ENCODE measurements around the gene ATP6V1C2.
"Not testable (repeated sequence)": the region's sequence is repeated elsewhere in the genome, so short reads cannot be mapped to it uniquely, and the experiment has no call there.

Gene ATP6V1C2

DNA sequence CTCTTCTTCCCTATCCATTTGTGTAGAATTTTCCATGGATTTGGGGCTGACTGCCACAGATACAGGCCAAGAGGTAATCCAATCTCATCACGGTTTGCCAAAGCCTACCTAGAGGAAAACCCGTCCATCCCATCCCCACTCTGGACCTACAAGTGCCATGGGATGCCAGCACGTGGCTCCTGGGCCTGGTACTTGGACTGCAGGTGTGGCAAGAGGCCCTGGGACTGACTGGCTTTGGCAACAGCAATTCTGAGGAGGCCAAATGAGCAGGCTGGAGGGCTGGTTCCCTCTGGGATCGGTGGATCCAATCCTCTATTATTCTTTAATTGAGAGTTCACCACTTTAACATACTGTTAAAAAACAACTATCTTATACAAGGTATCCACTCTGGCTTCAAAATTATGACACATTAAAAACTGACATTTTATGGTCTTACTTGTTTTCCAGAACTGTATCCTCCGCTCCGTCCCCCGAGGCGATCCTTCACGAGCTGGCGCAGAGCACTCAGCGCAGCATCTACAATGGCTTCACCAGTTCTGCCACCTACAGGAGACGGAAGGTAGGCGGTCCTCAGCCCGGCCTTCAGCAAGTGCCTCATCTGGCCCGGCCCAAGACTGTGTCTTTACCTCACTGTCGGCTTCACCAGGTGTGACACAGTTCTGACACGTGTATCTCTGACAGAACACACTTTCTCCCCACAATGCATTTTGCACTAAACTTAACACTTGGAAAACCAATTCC, 71.4 kb downstream of the ATP6V1C2 start:
- no peak overlapping the region for H3K27ac ChIP-seq (ENCODE audit: low read depth, low read length)
- peaks cover 39 to 88% (median 75%) of the 10 kb centered on the region in 5 donors for H3K36me3 ChIP-seq (ENCODE audit: control insufficient read depth in 5 of 5, insufficient read depth in 5 of 5, low read length in 5 of 5)
- no peak overlapping the region for H3K9ac ChIP-seq (ENCODE audit: low read length in 5 of 5)

DNA sequence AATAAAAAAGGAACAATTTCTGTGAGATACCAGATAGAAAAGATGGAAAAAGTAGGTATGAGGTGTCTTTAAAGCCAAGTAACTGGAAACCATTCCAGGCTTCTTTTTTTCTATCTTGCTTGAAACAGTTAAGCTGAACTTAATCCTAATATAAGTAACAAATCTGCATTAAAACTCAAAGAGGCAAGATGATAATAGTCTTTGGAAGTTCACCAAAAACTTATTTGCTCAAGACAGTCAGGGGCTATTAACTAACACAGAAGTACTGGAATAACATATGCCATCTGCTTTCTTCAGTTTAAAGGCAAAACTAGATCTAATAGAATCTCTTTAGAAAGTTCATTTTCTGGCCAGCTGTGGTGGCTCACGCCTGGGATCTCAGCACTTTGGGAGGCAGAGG, 72.4 kb downstream of the ATP6V1C2 start:
- H3K4me1 ChIP-seq (ENCODE audit: control insufficient read depth in 5 of 5, insufficient read depth in 5 of 5, low read length in 5 of 5), result no peaks in the 10 kb centered on the region
- no peaks in the 10 kb centered on the region for H3K9me3 ChIP-seq (ENCODE audit: control insufficient read depth in 5 of 5, low read length in 5 of 5)
- H3K9ac ChIP-seq (ENCODE audit: low read length in 5 of 5), result no peak overlapping the region
- no peaks in the 10 kb centered on the region for H3K27me3 ChIP-seq (ENCODE audit: control insufficient read depth in 5 of 5, insufficient read depth in 4 of 5, low read length in 5 of 5)
- H3K4me3 ChIP-seq (ENCODE audit: low read depth in 1 of 5, low read length in 5 of 5), result no peak overlapping the region
- no peak overlapping the region for H3K27ac ChIP-seq (ENCODE audit: low read depth, low read length)
- peaks cover 32 to 78% (median 65%) of the 10 kb centered on the region in 5 donors for H3K36me3 ChIP-seq (ENCODE audit: control insufficient read depth in 5 of 5, insufficient read depth in 5 of 5, low read length in 5 of 5)

More for the DNA sequence above, 71.4 kb downstream of the ATP6V1C2 start:
- H3K4me1 ChIP-seq (ENCODE audit: control insufficient read depth in 5 of 5, insufficient read depth in 5 of 5, low read length in 5 of 5), result no peaks in the 10 kb centered on the region
- no peak overlapping the region for H3K4me3 ChIP-seq (ENCODE audit: low read depth in 1 of 5, low read length in 5 of 5)
- no peaks in the 10 kb centered on the region for H3K9me3 ChIP-seq (ENCODE audit: control insufficient read depth in 5 of 5, low read length in 5 of 5)
- no peaks in the 10 kb centered on the region for H3K27me3 ChIP-seq (ENCODE audit: control insufficient read depth in 5 of 5, insufficient read depth in 4 of 5, low read length in 5 of 5)

DNA sequence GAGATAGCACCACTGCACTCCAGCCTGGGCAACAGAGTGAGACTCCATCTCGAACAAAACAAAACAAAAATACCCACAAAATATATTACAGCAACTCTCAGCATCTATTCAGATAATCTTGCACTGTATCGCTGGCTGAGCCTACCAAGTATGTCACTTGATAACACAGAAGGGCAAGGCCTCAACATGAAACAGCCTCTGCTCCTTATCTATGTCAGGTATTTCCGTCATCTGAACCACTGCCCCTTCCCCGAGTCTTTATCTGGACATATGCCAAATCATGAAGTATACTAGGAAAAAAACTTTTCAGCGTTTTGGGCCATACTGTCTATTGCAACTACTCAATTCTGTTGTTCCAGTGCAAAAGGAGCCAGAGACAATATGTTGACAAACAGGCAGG, 73.4 kb downstream of the ATP6V1C2 start:
- H3K36me3 ChIP-seq (ENCODE audit: control insufficient read depth in 5 of 5, insufficient read depth in 5 of 5, low read length in 5 of 5), result peaks cover 33 to 68% (median 55%) of the 10 kb centered on the region in 5 donors
- H3K4me3 ChIP-seq (ENCODE audit: low read depth in 1 of 5, low read length in 5 of 5), result no peak overlapping the region
- H3K27me3 ChIP-seq (ENCODE audit: control insufficient read depth in 5 of 5, insufficient read depth in 4 of 5, low read length in 5 of 5), result no peaks in the 10 kb centered on the region
- no peaks in the 10 kb centered on the region for H3K9me3 ChIP-seq (ENCODE audit: control insufficient read depth in 5 of 5, low read length in 5 of 5)
- no peak overlapping the region for H3K27ac ChIP-seq (ENCODE audit: low read depth, low read length)
- H3K4me1 ChIP-seq (ENCODE audit: control insufficient read depth in 5 of 5, insufficient read depth in 5 of 5, low read length in 5 of 5), result no peaks in the 10 kb centered on the region
- no peak overlapping the region for H3K9ac ChIP-seq (ENCODE audit: low read length in 5 of 5)

DNA sequence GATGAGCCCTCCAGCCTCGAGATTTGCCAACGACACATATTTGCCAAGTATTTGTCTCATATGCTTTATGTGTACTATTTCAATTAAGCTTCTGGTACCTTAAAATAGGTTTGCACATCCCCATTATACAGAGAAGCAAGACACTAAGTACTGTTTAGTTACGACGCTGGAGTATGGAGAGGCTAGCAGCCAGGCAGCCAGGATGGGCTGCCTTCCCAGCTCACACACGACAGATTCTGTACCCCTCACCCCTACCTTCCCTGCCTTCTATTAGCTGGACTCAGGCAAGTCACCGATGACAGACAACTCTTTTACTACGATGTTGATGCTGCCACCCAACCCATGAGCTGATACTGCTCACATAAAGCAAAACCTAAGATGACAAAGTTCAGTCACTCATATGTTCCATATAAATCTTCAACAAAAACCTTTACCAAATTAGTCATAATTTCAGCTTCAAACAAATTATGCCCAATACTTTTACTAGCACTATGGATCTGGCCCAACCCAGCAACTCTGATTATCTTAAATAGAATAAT, 74.1 kb downstream of the ATP6V1C2 start:
- H3K9ac ChIP-seq (ENCODE audit: low read length in 5 of 5), result no peak overlapping the region
- H3K27ac ChIP-seq (ENCODE audit: low read depth, low read length), result no peak overlapping the region
- peaks cover 28 to 67% (median 52%) of the 10 kb centered on the region in 5 donors for H3K36me3 ChIP-seq (ENCODE audit: control insufficient read depth in 5 of 5, insufficient read depth in 5 of 5, low read length in 5 of 5)
- no peaks in the 10 kb centered on the region for H3K4me1 ChIP-seq (ENCODE audit: control insufficient read depth in 5 of 5, insufficient read depth in 5 of 5, low read length in 5 of 5)
- no peak overlapping the region for H3K4me3 ChIP-seq (ENCODE audit: low read depth in 1 of 5, low read length in 5 of 5)
- no peaks in the 10 kb centered on the region for H3K9me3 ChIP-seq (ENCODE audit: control insufficient read depth in 5 of 5, low read length in 5 of 5)
- no peaks in the 10 kb centered on the region for H3K27me3 ChIP-seq (ENCODE audit: control insufficient read depth in 5 of 5, insufficient read depth in 4 of 5, low read length in 5 of 5)

DNA sequence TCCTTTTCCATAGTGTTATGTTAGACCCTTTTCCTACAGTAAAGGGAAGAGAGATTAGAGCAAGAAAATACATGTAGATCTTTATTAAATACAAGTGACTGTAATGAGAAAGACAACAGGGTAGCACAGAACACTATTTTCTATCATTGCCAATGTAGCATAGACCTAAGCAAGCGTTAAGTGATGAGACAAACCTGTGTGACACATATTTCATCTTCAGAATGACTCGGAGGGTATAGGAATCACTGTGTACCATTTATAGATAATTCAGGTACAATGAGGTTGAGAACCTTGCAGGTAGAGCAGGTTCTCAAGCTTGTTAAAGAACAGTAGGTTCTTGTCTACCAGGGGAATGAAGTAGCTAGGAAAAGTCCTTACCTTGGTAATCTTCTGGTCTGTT, 75.3 kb downstream of the ATP6V1C2 start:
- H3K4me3 ChIP-seq (ENCODE audit: low read depth in 1 of 5, low read length in 5 of 5), result no peak overlapping the region
- H3K9me3 ChIP-seq (ENCODE audit: control insufficient read depth in 5 of 5, low read length in 5 of 5), result no peaks in the 10 kb centered on the region
- peaks cover 29 to 67% (median 52%) of the 10 kb centered on the region in 5 donors for H3K36me3 ChIP-seq (ENCODE audit: control insufficient read depth in 5 of 5, insufficient read depth in 5 of 5, low read length in 5 of 5)
- H3K27ac ChIP-seq (ENCODE audit: low read depth, low read length), result no peak overlapping the region
- no peaks in the 10 kb centered on the region for H3K4me1 ChIP-seq (ENCODE audit: control insufficient read depth in 5 of 5, insufficient read depth in 5 of 5, low read length in 5 of 5)
- H3K27me3 ChIP-seq (ENCODE audit: control insufficient read depth in 5 of 5, insufficient read depth in 4 of 5, low read length in 5 of 5), result no peaks in the 10 kb centered on the region
- no peak overlapping the region for H3K9ac ChIP-seq (ENCODE audit: low read length in 5 of 5)

DNA sequence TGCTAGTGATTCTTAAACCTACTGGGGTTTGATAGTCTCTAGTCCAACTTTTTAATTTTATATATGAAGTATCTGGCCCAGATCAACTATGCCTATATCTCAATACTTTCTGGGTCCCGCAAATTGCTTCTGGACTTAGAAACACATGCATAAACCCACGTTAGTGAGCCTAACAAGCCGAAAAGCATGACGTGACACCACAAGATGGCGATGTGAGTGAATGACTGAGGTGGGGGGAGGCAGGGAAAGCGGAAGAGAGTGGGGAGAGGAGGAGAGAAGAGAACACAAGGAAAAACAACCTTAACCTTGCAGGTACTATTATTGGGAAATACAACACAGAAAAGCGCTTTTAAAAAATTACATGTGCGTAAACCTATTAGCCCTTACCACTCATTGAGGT, 77.4 kb downstream of the ATP6V1C2 start:
- no peaks in the 10 kb centered on the region for H3K4me1 ChIP-seq (ENCODE audit: control insufficient read depth in 5 of 5, insufficient read depth in 5 of 5, low read length in 5 of 5)
- no peak overlapping the region for H3K4me3 ChIP-seq (ENCODE audit: low read depth in 1 of 5, low read length in 5 of 5)
- no peak overlapping the region for H3K9ac ChIP-seq (ENCODE audit: low read length in 5 of 5)
- no peaks in the 10 kb centered on the region for H3K9me3 ChIP-seq (ENCODE audit: control insufficient read depth in 5 of 5, low read length in 5 of 5)
- H3K27me3 ChIP-seq (ENCODE audit: control insufficient read depth in 5 of 5, insufficient read depth in 4 of 5, low read length in 5 of 5), result no peaks in the 10 kb centered on the region
- H3K36me3 ChIP-seq (ENCODE audit: control insufficient read depth in 5 of 5, insufficient read depth in 5 of 5, low read length in 5 of 5), result peaks cover 29 to 56% (median 40%) of the 10 kb centered on the region in 5 donors
- H3K27ac ChIP-seq (ENCODE audit: low read depth, low read length), result no peak overlapping the region

DNA sequence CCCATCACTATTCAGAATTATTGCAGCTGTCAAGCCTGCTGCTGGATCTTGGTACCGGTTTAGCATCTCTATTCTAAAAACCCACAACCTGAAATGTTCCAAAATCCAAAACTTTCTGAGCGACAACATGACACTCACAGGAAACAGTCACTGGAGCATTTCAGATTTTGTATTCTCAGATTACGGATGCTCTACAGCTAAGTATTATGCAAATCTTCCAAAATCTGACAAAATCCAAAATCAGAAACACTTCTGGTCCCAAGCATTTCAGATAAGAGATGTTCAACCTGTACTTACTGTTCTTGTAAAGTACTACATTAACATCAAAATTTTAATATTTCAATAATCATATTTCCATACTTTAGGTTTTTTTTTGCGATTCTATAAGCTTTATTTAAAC, 78.7 kb downstream of the ATP6V1C2 start:
- Histone ChIP-seq H3K9me3 (ENCODE audit: control insufficient read depth in 5 of 5, low read length in 5 of 5) (no peaks in the 10 kb centered on the region), H3K4me1 (ENCODE audit: control insufficient read depth in 5 of 5, insufficient read depth in 5 of 5, low read length in 5 of 5) (no peaks in the 10 kb centered on the region), H3K36me3 (ENCODE audit: control insufficient read depth in 5 of 5, insufficient read depth in 5 of 5, low read length in 5 of 5) (peaks cover 29 to 51% (median 35%) of the 10 kb centered on the region in 5 donors), H3K9ac (ENCODE audit: low read length in 5 of 5) (no peak overlapping the region), H3K27me3 (ENCODE audit: control insufficient read depth in 5 of 5, insufficient read depth in 4 of 5, low read length in 5 of 5) (no peaks in the 10 kb centered on the region), H3K27ac (ENCODE audit: low read depth, low read length) (no peak overlapping the region), H3K4me3 (ENCODE audit: low read depth in 1 of 5, low read length in 5 of 5) (no peak overlapping the region)

DNA sequence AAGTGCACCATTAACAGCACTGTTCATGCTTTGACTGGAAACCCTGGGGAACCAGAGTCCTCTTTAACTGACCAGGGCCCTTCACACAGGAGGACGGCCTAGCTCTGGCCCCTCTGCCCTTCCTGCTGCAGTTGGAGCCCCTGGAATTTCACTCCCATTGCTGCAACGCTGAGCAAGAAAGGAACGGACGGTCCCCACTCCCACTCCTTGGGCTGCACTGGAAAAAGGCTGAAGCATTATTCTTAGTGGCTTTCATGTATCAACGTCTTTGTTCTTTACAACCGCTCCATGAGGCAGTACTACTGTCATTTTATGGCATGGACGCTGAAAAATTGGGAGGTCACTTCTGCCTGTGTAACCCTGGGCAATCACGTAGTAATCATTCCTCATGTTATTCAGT, 81.2 kb downstream of the ATP6V1C2 start:
- Histone ChIP-seq H3K9ac (ENCODE audit: low read length in 5 of 5) (no peak overlapping the region), H3K4me3 (ENCODE audit: low read depth in 1 of 5, low read length in 5 of 5) (no peak overlapping the region), H3K27me3 (ENCODE audit: control insufficient read depth in 5 of 5, insufficient read depth in 4 of 5, low read length in 5 of 5) (no peaks in the 10 kb centered on the region), H3K9me3 (ENCODE audit: control insufficient read depth in 5 of 5, low read length in 5 of 5) (no peaks in the 10 kb centered on the region), H3K4me1 (ENCODE audit: control insufficient read depth in 5 of 5, insufficient read depth in 5 of 5, low read length in 5 of 5) (no peaks in the 10 kb centered on the region), H3K27ac (ENCODE audit: low read depth, low read length) (no peak overlapping the region), H3K36me3 (ENCODE audit: control insufficient read depth in 5 of 5, insufficient read depth in 5 of 5, low read length in 5 of 5) (peaks cover 16 to 28% (median 20%) of the 10 kb centered on the region in 5 donors)

DNA sequence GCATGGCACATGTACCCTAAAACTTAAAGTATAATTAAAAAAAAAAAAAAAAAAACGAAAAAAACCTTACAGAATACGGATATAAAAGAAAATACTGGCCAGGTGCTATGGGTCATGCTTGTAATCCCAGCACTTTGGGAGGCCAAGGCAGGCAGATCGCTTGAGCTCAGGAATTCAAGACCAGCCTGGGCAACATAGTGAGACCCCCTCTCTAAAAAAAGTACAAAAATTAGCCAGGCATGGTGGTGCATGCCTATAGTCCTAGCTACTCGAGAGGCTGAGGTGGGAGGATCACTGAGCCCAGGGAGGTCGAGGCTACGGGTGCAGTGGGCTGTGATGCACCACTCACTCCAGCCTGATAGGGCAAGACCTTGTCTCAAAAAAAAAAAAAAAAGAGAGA, 84.6 kb downstream of the ATP6V1C2 start:
- not testable (repeated sequence) for H3K4me3 ChIP-seq (ENCODE audit: low read depth in 1 of 5, low read length in 5 of 5); H3K27ac ChIP-seq (ENCODE audit: low read depth, low read length); H3K9ac ChIP-seq (ENCODE audit: low read length in 5 of 5); H3K27me3 ChIP-seq (ENCODE audit: control insufficient read depth in 5 of 5, insufficient read depth in 4 of 5, low read length in 5 of 5); H3K9me3 ChIP-seq (ENCODE audit: control insufficient read depth in 5 of 5, low read length in 5 of 5)
- Histone ChIP-seq H3K36me3 (ENCODE audit: control insufficient read depth in 5 of 5, insufficient read depth in 5 of 5, low read length in 5 of 5) (peaks cover 9 to 17% (median 12%) of the 10 kb centered on the region in 5 donors), H3K4me1 (ENCODE audit: control insufficient read depth in 5 of 5, insufficient read depth in 5 of 5, low read length in 5 of 5) (peaks cover 0 to 15% (median 10%) of the 10 kb centered on the region in 5 donors)

DNA sequence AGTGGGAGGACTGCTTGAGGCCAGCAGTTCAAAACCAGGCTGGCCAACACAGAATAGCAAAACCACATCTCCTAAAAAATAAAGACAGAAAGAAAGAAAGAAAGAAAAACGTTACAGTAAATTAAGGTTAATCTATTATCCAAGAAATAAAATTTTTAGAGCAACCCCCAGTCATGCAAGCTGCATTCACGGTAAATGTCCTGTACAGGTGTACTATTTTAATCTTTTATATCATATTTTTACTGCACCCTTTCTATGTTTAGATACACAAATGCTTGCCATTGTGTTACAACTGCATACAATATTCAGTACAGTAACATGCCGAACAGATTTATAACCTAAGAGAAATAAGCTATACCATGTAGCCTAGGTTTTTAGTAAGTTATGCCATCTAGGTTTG, 85.1 kb downstream of the ATP6V1C2 start:
- Histone ChIP-seq H3K36me3 (ENCODE audit: control insufficient read depth in 5 of 5, insufficient read depth in 5 of 5, low read length in 5 of 5) (peaks cover 3 to 11% (median 6%) of the 10 kb centered on the region in 5 donors), H3K4me3 (ENCODE audit: low read depth in 1 of 5, low read length in 5 of 5) (no peak overlapping the region), H3K27ac (ENCODE audit: low read depth, low read length) (no peak overlapping the region), H3K4me1 (ENCODE audit: control insufficient read depth in 5 of 5, insufficient read depth in 5 of 5, low read length in 5 of 5) (peaks cover 2 to 20% (median 16%) of the 10 kb centered on the region in 5 donors), H3K27me3 (ENCODE audit: control insufficient read depth in 5 of 5, insufficient read depth in 4 of 5, low read length in 5 of 5) (no peaks in the 10 kb centered on the region), H3K9ac (ENCODE audit: low read length in 5 of 5) (no peak overlapping the region), H3K9me3 (ENCODE audit: control insufficient read depth in 5 of 5, low read length in 5 of 5) (no peaks in the 10 kb centered on the region)
